ENCODE data around the gene HIBCH. TPM values are rescaled to one million over a fixed set of nuclear protein-coding genes. Genes with fewer than 3 reads are reported as not detected.

The HIBCH gene
- total and polyA plus RNA-seq, 2 of the 4 experiments (the other 2 are of a cell fraction) = 8.8 to 11.9 TPM

- H2AFZ ChIP-seq (replicated peaks; ENCODE audit: low read length, poor library complexity) = no peak overlapping the region
- no peak overlapping the region for H3K18ac ChIP-seq (ENCODE audit: low read depth, low read length)
- dilution Hi-C loops (cut with HindIII; ENCODE audit: low sequenced_read_pairs, unreplicated experiment) (no loop called here), in situ Hi-C loops (cut with MboI; ENCODE audit: low sequenced_read_pairs) (no loop called here), intact Hi-C loops (cut with micrococcal nuclease) (loop anchor here (5.0 kb wide), 1 partner anchor 65 kb away; no protein-coding TSS in a partner anchor)
- no peaks in the 10 kb centered on the region for H3K9me1 ChIP-seq (ENCODE audit: insufficient read depth, low read length)
- no peak overlapping the region for H4K91ac ChIP-seq (ENCODE audit: insufficient read depth, low read depth, low read length)
- no peak overlapping the region for H3K23ac ChIP-seq (ENCODE audit: low read depth, low read length)
- DNase-seq (no peak), ATAC-seq (ENCODE audit: low read depth) (no peak)
- no peak overlapping the region for H3K4ac ChIP-seq (ENCODE audit: low read depth, low read length)
- no peaks in the 10 kb centered on the region for H3K9me3 ChIP-seq (ENCODE audit: control insufficient read depth, insufficient read depth, low read length)
- H2BK20ac ChIP-seq (ENCODE audit: low read depth, low read length) = no peak overlapping the region
- no peaks in the 10 kb centered on the region for H3K4me1 ChIP-seq (ENCODE audit: control insufficient read depth, insufficient read depth, low read length)
- no peak overlapping the region for H3K4me2 ChIP-seq (ENCODE audit: low read depth, low read length)
- H2AK5ac ChIP-seq (ENCODE audit: low read depth, low read length) = no peak overlapping the region
- no peaks in the 10 kb centered on the region for H4K20me1 ChIP-seq (ENCODE audit: insufficient read depth, low read length)
- no peak overlapping the region for H4K8ac ChIP-seq (ENCODE audit: low read depth in 2 of 2, low read length in 2 of 2)
- no peak overlapping the region for H3K14ac ChIP-seq (replicated peaks; ENCODE audit: low read depth, low read length)
- H3K27ac ChIP-seq (ENCODE audit: insufficient read depth, low read length) = no peak overlapping the region
- no peak overlapping the region for H2AK9ac ChIP-seq (replicated peaks; ENCODE audit: low read depth, low read length, poor library complexity)
- ChIA-PET POLR2A (ENCODE audit: unreplicated experiment) (no interaction called here), CTCF (no interaction called here)
- no peak overlapping the region for H2BK15ac ChIP-seq (ENCODE audit: low read depth, low read length)
- H3K79me1 ChIP-seq (ENCODE audit: low read depth in 1 of 2, low read length in 2 of 2) = no peaks in the 10 kb centered on the region
- no TSS peak for BruUV-seq (replicated peaks)
- no peak overlapping the region for H3K4me3 ChIP-seq (ENCODE audit: insufficient read depth, low read depth, low read length)
- H2BK5ac ChIP-seq (ENCODE audit: low read depth, low read length, poor library complexity, severe bottlenecking) = no peak overlapping the region
- H3K36me3 ChIP-seq (ENCODE audit: control insufficient read depth, insufficient read depth, low read length) = peaks cover 1% of the 10 kb centered on the region
- no peaks in the 10 kb centered on the region for H3K27me3 ChIP-seq (ENCODE audit: control insufficient read depth, insufficient read depth, low read length)
- no peak for TF ChIP-seq ELK1 (IDR thresholded peaks at IDR 0.05; ENCODE audit: borderline replicate concordance, low read depth, low read length)
- TF ChIP-seq RCOR1 (IDR thresholded peaks at IDR 0.05; ENCODE audit: insufficient replicate concordance, low read length) = no peak
- no peak for TF ChIP-seq RFX5 (IDR thresholded peaks at IDR 0.05; ENCODE audit: low read depth, low read length)
- TF ChIP-seq MXI1 (IDR thresholded peaks at IDR 0.05; ENCODE audit: borderline replicate concordance, low read depth, low read length) = no peak
- no peak for TF ChIP-seq SMC3 (IDR thresholded peaks at IDR 0.05; ENCODE audit: low read depth, low read length)
- no peak for TF ChIP-seq NFE2L2 (IDR thresholded peaks at IDR 0.05; ENCODE audit: low read depth, low read length)
- TF ChIP-seq RAD21 (IDR thresholded peaks at IDR 0.05; ENCODE audit: low read length) = no peak
- TF ChIP-seq MAFK (IDR thresholded peaks at IDR 0.05; ENCODE audit: low read depth, low read length) = no peak
- no peak overlapping the region for H3K56ac ChIP-seq (ENCODE audit: extremely low read depth, insufficient read depth, low read length)
- no peak overlapping the region for H3K9ac ChIP-seq (ENCODE audit: low read depth, low read length)
- no peak overlapping the region for H2BK120ac ChIP-seq (ENCODE audit: low read depth, low read length)
- no peak overlapping the region for H4K5ac ChIP-seq (ENCODE audit: low read depth, low read length)
These were observed 117.6 kb downstream of the HIBCH start for GRCh38 chr2:190202018-190202417.
